Umbilical cord (tissue), 2 donors: Measurements from ENCODE around the gene ATP6V1E1. TPM values are rescaled to one million over a fixed set of nuclear protein-coding genes. Genes with fewer than 3 reads are reported as not detected.

ENCODE experiments used
- DNase-seq: peaks from one replicate; pipeline ENCODE4 v3.0.0-alpha.2; 2015; ENCODE audit warnings: low spot score
- total RNA-seq: library from RNA; depleted of rRNA; stranded (reverse); fragments of >200 nt; gene quantifications from one replicate; pipeline ENCODE4 v1.2.3, GENCODE V29; 2014; ENCODE audit warnings: low replicate concordance; ENCODE audit not compliant: insufficient read depth

The ATP6V1E1 gene
- total RNA-seq, 1 donor from 2014 or later = 80.7 TPM

- DNase-seq = no peak
Measured at GRCh38 chr22:17542452-17542851, 86.1 kb downstream of the ATP6V1E1 start.

Other genes starting within 250 kb of the ATP6V1E1 start
- gene SLC25A18, start 65.3 kb downstream of the ATP6V1E1 start, total RNA-seq = 6.0 TPM
- 71.7 TPM for gene BCL2L13, start 10.0 kb upstream of the ATP6V1E1 start, total RNA-seq
- 61.2 TPM for gene BID, start 145.7 kb upstream of the ATP6V1E1 start, total RNA-seq